Measurements from ENCODE around the gene ODC1. TPM values are rescaled to one million over a fixed set of nuclear protein-coding genes. Genes with fewer than 3 reads are reported as not detected.
"Not testable (repeated sequence)": the region's sequence is repeated elsewhere in the genome, so short reads cannot be mapped to it uniquely, and the experiment has no call there.

Gene ODC1
- total RNA-seq, 3 donors from 2014 or later = 39.8 to 68.8 (median 60.3) TPM

- DNase-seq (ENCODE audit: low spot score in 2 of 2) = no peak
- no peak overlapping the region for H3K4me3 ChIP-seq
- no peaks in the 10 kb centered on the region for H3K9me3 ChIP-seq
- no peak overlapping the region for H3K27ac ChIP-seq
- intact Hi-C loops (cut with DNase I; ENCODE audit: low total_unique reads) = no loop called here
- TF ChIP-seq CTCF (IDR thresholded peaks at IDR 0.05) = no peak
- TF ChIP-seq POLR2A (IDR thresholded peaks at IDR 0.05) = no peak
- no peak for TF ChIP-seq POLR2AphosphoS5 (IDR thresholded peaks at IDR 0.05)
- H3K4me1 ChIP-seq = no peaks in the 10 kb centered on the region
- H3K36me3 ChIP-seq = no peaks in the 10 kb centered on the region
- H3K27me3 ChIP-seq = peaks cover 0 to 8% of the 10 kb centered on the region in 2 donors
Observed at GRCh38 chr2:10457846-10458598, 9.9 kb upstream of the ODC1 start.

- H3K27ac ChIP-seq; H3K27me3 ChIP-seq; H3K9me3 ChIP-seq; H3K4me3 ChIP-seq; intact Hi-C loops (cut with DNase I; ENCODE audit: low total_unique reads); H3K4me1 ChIP-seq; DNase-seq (ENCODE audit: low spot score in 2 of 2); H3K36me3 ChIP-seq: not testable (repeated sequence)
Observed at GRCh38 chr2:10457195-10457594, 9.1 kb upstream of the ODC1 start.

DNA sequence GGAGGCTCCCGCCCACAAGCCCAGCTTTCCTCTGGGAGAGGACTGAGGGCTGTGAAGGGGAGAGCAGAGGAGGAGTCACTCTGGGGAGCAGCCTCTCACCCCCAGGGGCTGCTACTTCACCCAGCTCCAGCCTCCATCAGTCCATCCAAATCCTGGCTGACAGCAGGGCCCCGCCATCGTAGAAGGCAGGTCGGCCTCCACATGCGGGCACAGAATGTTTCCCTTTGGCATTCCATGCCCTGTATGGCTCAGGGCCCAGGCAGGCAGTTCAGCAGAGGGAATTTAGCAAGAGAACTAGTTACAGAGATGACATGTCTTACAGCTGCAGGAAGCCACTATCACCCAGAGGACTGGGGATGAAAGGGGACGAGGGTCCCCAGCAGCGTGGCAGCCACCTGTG, 6.4 kb upstream of the ODC1 start:
- no peaks in the 10 kb centered on the region for H3K36me3 ChIP-seq
- no peak overlapping the region for H3K27ac ChIP-seq
- H3K27me3 ChIP-seq = no peaks in the 10 kb centered on the region
- no peak overlapping the region for H3K4me3 ChIP-seq
- TF ChIP-seq POLR2AphosphoS5 (IDR thresholded peaks at IDR 0.05) = no peak
- no peak for TF ChIP-seq CTCF (IDR thresholded peaks at IDR 0.05)
- no peak for TF ChIP-seq POLR2A (IDR thresholded peaks at IDR 0.05)
- intact Hi-C loops (cut with DNase I; ENCODE audit: low total_unique reads) = no loop called here
- no peaks in the 10 kb centered on the region for H3K9me3 ChIP-seq
- DNase-seq (ENCODE audit: low spot score in 2 of 2) = no peak
- no peaks in the 10 kb centered on the region for H3K4me1 ChIP-seq

DNA sequence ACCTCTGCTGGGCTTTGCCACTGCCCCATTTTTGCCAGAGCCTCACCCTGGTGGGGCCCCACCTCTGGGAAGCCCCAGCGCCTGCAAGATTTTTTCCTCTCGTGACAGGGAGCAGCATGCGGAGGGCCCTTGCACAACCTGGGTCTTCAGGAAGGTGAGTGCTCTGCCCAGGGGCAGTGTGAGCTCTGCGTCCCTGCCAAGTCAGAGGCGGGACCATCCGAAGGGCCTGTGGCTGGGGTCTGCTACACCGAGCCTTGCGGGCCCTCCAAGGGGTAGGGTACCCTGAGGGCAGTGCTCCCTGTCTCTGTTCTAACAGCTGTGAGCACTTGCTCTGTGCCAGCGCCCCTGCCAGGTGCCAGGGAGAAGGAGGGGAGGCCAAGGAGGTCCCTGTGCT, 5.8 kb upstream of the ODC1 start:
- H3K27ac ChIP-seq = no peak overlapping the region
- TF ChIP-seq POLR2AphosphoS5 (IDR thresholded peaks at IDR 0.05) = no peak
- H3K4me1 ChIP-seq = peaks cover 0 to 4% of the 10 kb centered on the region in 2 donors
- H3K4me3 ChIP-seq = no peak overlapping the region
- H3K36me3 ChIP-seq = no peaks in the 10 kb centered on the region
- no peaks in the 10 kb centered on the region for H3K27me3 ChIP-seq
- DNase-seq (ENCODE audit: low spot score in 2 of 2) = no peak
- H3K9me3 ChIP-seq = no peaks in the 10 kb centered on the region
- intact Hi-C loops (cut with DNase I; ENCODE audit: low total_unique reads) = no loop called here

DNA sequence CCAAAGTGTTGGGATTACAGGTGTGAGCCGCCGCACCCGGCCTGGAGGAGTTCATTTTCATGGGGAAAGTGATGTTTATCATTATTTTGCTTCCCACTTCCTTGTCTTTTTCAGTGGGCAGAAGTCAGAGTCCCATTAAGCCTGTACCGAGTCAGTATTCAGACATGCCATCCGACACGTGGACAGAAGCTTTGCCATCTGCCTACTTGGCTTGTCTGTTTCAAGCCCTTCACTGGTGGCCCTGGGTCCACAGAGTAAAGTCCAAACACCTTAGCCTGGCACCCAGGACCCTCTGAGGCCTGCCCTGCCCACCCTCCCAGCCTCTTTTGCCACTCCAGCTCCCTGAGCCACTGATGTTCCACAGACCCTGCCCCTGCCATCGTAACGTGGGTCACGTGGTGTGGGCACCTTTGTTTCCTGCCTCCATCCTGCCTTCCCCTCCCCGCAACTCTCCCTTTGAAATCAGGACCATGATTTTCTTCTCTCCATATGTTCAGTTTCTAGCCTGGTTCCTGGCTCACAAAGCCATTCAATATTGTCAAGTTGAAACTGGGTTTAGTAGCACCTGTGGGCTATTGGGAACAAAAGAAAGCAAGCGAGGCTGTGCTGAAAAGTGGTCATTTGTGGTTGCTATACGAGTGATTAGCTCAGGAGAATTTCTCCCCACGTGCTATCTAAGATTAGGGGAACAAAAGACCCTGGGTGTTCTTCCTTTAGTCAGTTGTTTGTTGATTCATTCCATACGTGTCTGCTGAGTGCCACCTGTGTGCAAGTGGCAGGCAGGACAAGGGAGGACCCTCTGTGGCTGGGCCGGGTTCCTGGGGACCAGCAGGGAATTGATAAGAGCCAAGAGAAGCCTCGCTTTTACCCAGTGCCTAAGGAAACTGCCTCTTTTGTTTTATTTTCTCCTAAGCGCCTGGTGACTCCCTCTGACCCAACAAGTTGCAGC, 5.1 kb upstream of the ODC1 start:
- no peak overlapping the region for H3K27ac ChIP-seq
- H3K4me1 ChIP-seq = peaks cover 0 to 4% of the 10 kb centered on the region in 2 donors
- H3K9me3 ChIP-seq = no peaks in the 10 kb centered on the region

More for the DNA sequence above, 5.1 kb upstream of the ODC1 start:
- no peak for DNase-seq (ENCODE audit: low spot score in 2 of 2)
- no peaks in the 10 kb centered on the region for H3K36me3 ChIP-seq
- no peaks in the 10 kb centered on the region for H3K27me3 ChIP-seq
- intact Hi-C loops (cut with DNase I; ENCODE audit: low total_unique reads) = no loop called here
- TF ChIP-seq CTCF (IDR thresholded peaks at IDR 0.05) (no peak), POLR2AphosphoS5 (IDR thresholded peaks at IDR 0.05) (no peak)
- no peak overlapping the region for H3K4me3 ChIP-seq
